SK-N-SH treated with all-trans-retinoic acid at 6 μM for 48 hours (cell line): Measurements from ENCODE around the gene PCBD2.

ENCODE experiments used
- ATAC-seq: fragments of 200-7000 bp; cut with Tn5 transposase; 3 replicates; pipeline ENCODE4 v1.9.1; 2020; ENCODE audit warnings: mild to moderate bottlenecking, moderate library complexity
- ARNTL ChIP-seq: fragments of 450-650 bp; formaldehyde crosslinking; IDR thresholded peaks from 2 replicates; pipeline ENCODE4 v1.5.0; 2020; ENCODE audit warnings: low read depth, mild to moderate bottlenecking, moderate library complexity, borderline replicate concordance
- CSDC2 ChIP-seq: fragments of 250-450 bp; sonication (Bioruptor Pico); IDR thresholded peaks from 2 replicates; pipeline ENCODE4 v1.5.0; 2020; ENCODE audit warnings: mild to moderate bottlenecking, moderate library complexity
- CSRNP3 ChIP-seq: fragments of 250-450 bp; sonication (Bioruptor Pico); IDR thresholded peaks from 2 replicates; pipeline ENCODE4 v1.5.1; 2021; ENCODE audit warnings: mild to moderate bottlenecking, moderate library complexity
- ESRRG ChIP-seq: fragments of 250-450 bp; sonication (Bioruptor Pico); IDR thresholded peaks from 2 replicates; pipeline ENCODE4 v1.6.1; 2021; ENCODE audit warnings: mild to moderate bottlenecking
- GLIS3 ChIP-seq: fragments of 250-450 bp; sonication (Bioruptor Pico); IDR thresholded peaks from 2 replicates; pipeline ENCODE4 v1.5.0; 2020; ENCODE audit warnings: mild to moderate bottlenecking, moderate library complexity
- ISL1 ChIP-seq: fragments of 250-450 bp; sonication (Bioruptor Pico); IDR thresholded peaks from 2 replicates; pipeline ENCODE4 v2.1.2; 2022; ENCODE audit warnings: mild to moderate bottlenecking, moderate library complexity
- PATZ1 ChIP-seq: fragments of 250-450 bp; sonication (Bioruptor Pico); IDR thresholded peaks from 2 replicates; pipeline ENCODE4 v1.8.0; 2020; ENCODE audit warnings: mild to moderate bottlenecking, moderate library complexity, borderline replicate concordance
- POU6F1 ChIP-seq: fragments of 250-450 bp; sonication (Bioruptor Pico); IDR thresholded peaks from 2 replicates; pipeline ENCODE4 v1.8.0; 2021; ENCODE audit warnings: low read depth, mild to moderate bottlenecking, moderate library complexity, borderline replicate concordance
- PPARA ChIP-seq: fragments of 250-450 bp; sonication (Bioruptor Pico); IDR thresholded peaks from 2 replicates; pipeline ENCODE4 v1.5.0; 2020; ENCODE audit warnings: mild to moderate bottlenecking, borderline replicate concordance
- SNAI2 ChIP-seq: fragments of 250-450 bp; sonication (Bioruptor Pico); IDR thresholded peaks from 2 replicates; pipeline ENCODE4 v1.5.0; 2020; ENCODE audit warnings: mild to moderate bottlenecking, moderate library complexity
- TCF4 ChIP-seq: fragments of 250-450 bp; sonication (Bioruptor Pico); IDR thresholded peaks from 2 replicates; pipeline ENCODE4 v1.8.0; 2021; ENCODE audit warnings: mild to moderate bottlenecking, moderate library complexity, borderline replicate concordance
- TOX ChIP-seq: fragments of 250-450 bp; sonication (Bioruptor Pico); IDR thresholded peaks from 2 replicates; pipeline ENCODE4 v1.8.0; 2021; ENCODE audit warnings: mild to moderate bottlenecking, moderate library complexity, borderline replicate concordance
- TSHZ2 ChIP-seq: fragments of 250-450 bp; sonication (Bioruptor Pico); IDR thresholded peaks from 2 replicates; pipeline ENCODE4 v1.5.0; 2020; ENCODE audit warnings: mild to moderate bottlenecking, moderate library complexity
- ZC3H10 ChIP-seq: fragments of 250-450 bp; sonication (Bioruptor Pico); IDR thresholded peaks from 2 replicates; pipeline ENCODE4 v1.5.1; 2021; ENCODE audit warnings: mild to moderate bottlenecking, moderate library complexity
- ZFP3 ChIP-seq: fragments of 250-450 bp; sonication (Bioruptor Pico); IDR thresholded peaks from 2 replicates; pipeline ENCODE4 v1.5.0; 2020; ENCODE audit warnings: mild to moderate bottlenecking, moderate library complexity
- ZNF565 ChIP-seq: fragments of 450-650 bp; formaldehyde crosslinking; conservative IDR thresholded peaks from 2 replicates; pipeline ENCODE4 v1.5.0; 2020; ENCODE audit warnings: low read depth, mild to moderate bottlenecking, moderate library complexity
- ZNF70 ChIP-seq: fragments of 450-650 bp; formaldehyde crosslinking; IDR thresholded peaks from 2 replicates; pipeline ENCODE4 v1.5.0; 2020; ENCODE audit warnings: mild to moderate bottlenecking, moderate library complexity
- ZNF8 ChIP-seq: fragments of 450-650 bp; formaldehyde crosslinking; IDR thresholded peaks from 2 replicates; pipeline ENCODE4 v1.5.0; 2020; ENCODE audit warnings: mild to moderate bottlenecking, moderate library complexity
- TF ChIP-seq, protein P1 (sequence below): fragments of 250-450 bp; sonication (Bioruptor Pico); IDR thresholded peaks from 2 replicates; pipeline ENCODE4 v1.5.1; 2020; ENCODE audit warnings: low read depth, mild to moderate bottlenecking, moderate library complexity

The PCBD2 gene

GRCh38 chr5:134945041-134945440, 40.1 kb downstream of the PCBD2 start:
- peak; percentile 77 for ATAC-seq
- TF ChIP-seq PPARA (CRISPR knock-in tag): no peak
- TF ChIP-seq TSHZ2 (CRISPR knock-in tag): no peak
- no peak for TF ChIP-seq CSDC2 (CRISPR knock-in tag)
- no peak for TF ChIP-seq ZNF8 (CRISPR knock-in tag)
- TF ChIP-seq PATZ1: no peak
- TF ChIP-seq ZC3H10 (CRISPR knock-in tag): no peak
- TF ChIP-seq ZNF565 (CRISPR knock-in tag): no peak
- TF ChIP-seq, protein P1, sequence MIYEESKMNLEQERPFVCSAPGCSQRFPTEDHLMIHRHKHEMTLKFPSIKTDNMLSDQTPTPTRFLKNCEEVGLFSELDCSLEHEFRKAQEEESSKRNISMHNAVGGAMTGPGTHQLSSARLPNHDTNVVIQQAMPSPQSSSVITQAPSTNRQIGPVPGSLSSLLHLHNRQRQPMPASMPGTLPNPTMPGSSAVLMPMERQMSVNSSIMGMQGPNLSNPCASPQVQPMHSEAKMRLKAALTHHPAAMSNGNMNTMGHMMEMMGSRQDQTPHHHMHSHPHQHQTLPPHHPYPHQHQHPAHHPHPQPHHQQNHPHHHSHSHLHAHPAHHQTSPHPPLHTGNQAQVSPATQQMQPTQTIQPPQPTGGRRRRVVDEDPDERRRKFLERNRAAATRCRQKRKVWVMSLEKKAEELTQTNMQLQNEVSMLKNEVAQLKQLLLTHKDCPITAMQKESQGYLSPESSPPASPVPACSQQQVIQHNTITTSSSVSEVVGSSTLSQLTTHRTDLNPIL: no peak
- TF ChIP-seq TOX: no peak
- no peak for TF ChIP-seq ARNTL (CRISPR knock-in tag)
- no peak for TF ChIP-seq ISL1 (CRISPR knock-in tag)
- TF ChIP-seq ZFP3 (CRISPR knock-in tag): no peak
- TF ChIP-seq GLIS3 (CRISPR knock-in tag): no peak
- TF ChIP-seq ESRRG (CRISPR knock-in tag): no peak
- TF ChIP-seq TCF4: no peak
- TF ChIP-seq CSRNP3 (CRISPR knock-in tag): no peak
- TF ChIP-seq POU6F1: no peak
- TF ChIP-seq ZNF70 (CRISPR knock-in tag): no peak
- TF ChIP-seq SNAI2: no peak

- TF ChIP-seq ZNF70 (CRISPR knock-in tag): no peak
- no peak for TF ChIP-seq CSRNP3 (CRISPR knock-in tag)
- TF ChIP-seq TSHZ2 (CRISPR knock-in tag): no peak
- no peak for TF ChIP-seq ARNTL (CRISPR knock-in tag)
- peak; percentile 12; the same call in 1 of the 3 replicates for ATAC-seq
Observed at GRCh38 chr5:134948911-134949310, 44.0 kb downstream of the PCBD2 start.
